Measurements from ENCODE around the gene GJD3.
A peak's percentile ranks its signal among the peaks of the same experiment; 100 is the strongest.
"Not testable (repeated sequence)": the region's sequence is repeated elsewhere in the genome, so short reads cannot be mapped to it uniquely, and the experiment has no call there.

Gene GJD3

DNA sequence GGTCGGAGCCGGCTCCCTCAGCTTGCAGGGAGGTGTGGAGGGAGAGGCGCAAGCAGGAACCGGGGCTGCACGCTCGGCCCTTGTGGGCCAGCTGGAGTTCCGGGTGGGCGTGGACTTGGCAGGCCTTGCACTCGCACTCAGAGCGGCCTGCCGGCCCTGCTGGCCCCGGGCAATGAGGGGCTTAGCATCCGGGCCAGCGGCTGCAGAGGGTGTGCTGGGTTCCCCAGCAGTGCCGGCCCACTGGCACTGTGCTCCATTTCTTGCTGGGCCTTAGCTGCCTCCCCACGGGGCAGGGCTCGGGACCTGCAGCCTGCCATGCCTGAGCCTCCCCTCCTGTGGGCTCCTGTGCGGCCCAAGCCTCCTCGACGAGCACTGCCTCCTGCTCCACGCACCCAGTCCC is 11.2 kb upstream of the GJD3 start:
- not testable (repeated sequence) for H3K27ac Mint-ChIP-seq; H3K4me1 Mint-ChIP-seq; DNase-seq (ENCODE audit: low spot score in 2 of 2); ATAC-seq (ENCODE audit: low read depth); H3K9me3 Mint-ChIP-seq; H3K4me3 Mint-ChIP-seq; H3K27me3 Mint-ChIP-seq; H3K36me3 Mint-ChIP-seq

- peaks cover 1% of the 10 kb centered on the region for H3K9me3 Mint-ChIP-seq
- no peak for DNase-seq (ENCODE audit: low spot score in 2 of 2)
- ATAC-seq (ENCODE audit: low read depth), result no peak
- H3K27me3 Mint-ChIP-seq, result peaks cover 2% of the 10 kb centered on the region
- H3K4me3 Mint-ChIP-seq, result no peak overlapping the region
- no peak overlapping the region for H3K27ac Mint-ChIP-seq
- H3K4me1 Mint-ChIP-seq, result peaks cover 3% of the 10 kb centered on the region
- H3K36me3 Mint-ChIP-seq, result no peaks in the 10 kb centered on the region
Observed at GRCh38 chr17:40374821-40375498, 10.4 kb upstream of the GJD3 start.

DNA sequence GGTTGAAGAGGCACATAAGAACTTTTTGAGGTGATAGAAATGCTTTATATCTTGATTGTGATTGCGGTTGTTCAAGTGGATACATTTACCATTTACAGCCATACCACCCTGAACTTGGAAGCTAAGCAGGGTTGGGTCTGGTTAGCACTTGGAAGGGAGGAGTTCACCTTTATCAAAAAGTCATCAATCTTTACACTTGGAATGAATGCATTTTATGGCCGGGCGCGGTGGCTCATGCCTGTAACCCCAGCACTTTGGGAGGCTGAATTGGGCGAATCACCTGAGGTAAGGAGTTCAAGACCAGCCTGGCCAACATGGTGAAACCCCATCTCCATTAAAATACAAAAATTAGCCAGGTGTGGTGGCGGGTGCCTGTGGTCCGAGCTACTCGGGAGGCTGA is 9.5 kb upstream of the GJD3 start:
- Mint-ChIP-seq H3K9me3 (peaks cover 1% of the 10 kb centered on the region), H3K27me3 (peaks cover 2% of the 10 kb centered on the region), H3K4me1 (peaks cover 3% of the 10 kb centered on the region), H3K27ac (no peak overlapping the region), H3K36me3 (no peaks in the 10 kb centered on the region), H3K4me3 (no peak overlapping the region)
- ATAC-seq (ENCODE audit: low read depth), result no peak
- no peak for DNase-seq (ENCODE audit: low spot score in 2 of 2)

DNA sequence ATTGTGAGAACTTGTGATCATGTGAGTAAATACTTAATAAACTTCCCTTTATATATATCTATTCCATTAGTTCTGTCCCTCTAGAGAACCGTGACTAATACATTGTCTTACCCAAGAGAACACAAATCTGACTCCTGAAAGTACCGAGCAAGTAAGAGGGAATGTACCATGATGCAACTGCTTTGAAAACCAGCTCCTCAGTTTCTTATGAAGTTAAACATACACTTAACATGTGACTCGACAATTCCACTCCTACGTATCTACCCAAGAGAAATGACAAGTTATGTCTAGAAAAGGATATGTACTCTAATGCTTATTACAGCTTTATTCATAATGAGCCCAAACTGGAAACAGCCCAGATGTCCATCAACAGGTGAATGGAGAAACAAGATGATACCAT is 8.8 kb upstream of the GJD3 start:
- Mint-ChIP-seq H3K4me3 (no peak overlapping the region), H3K4me1 (peaks cover 3% of the 10 kb centered on the region), H3K27ac (no peak overlapping the region), H3K27me3 (peaks cover 2% of the 10 kb centered on the region), H3K9me3 (peaks cover 1% of the 10 kb centered on the region), H3K36me3 (no peaks in the 10 kb centered on the region)
- DNase-seq (ENCODE audit: low spot score in 2 of 2) (no peak), ATAC-seq (ENCODE audit: low read depth) (no peak)

DNA sequence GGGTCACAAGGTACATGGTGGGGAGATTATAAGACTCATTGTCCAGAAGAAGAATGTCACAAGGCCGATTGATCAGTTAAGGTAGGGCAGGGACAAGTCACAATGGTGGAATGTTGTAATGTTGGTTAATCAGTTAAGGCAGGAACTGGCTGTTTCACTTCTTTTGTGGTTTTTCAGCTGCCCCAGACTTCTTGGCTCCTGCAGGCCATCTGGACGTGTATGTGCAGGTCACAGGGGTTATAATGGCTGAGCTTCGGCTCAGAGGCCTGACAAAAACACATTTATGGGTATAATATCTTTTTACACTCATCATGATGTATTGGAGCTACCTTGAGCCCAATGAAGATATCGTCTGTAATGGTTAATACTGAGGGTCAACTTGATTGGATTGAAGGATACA is 8.1 kb upstream of the GJD3 start:
- not testable (repeated sequence) for H3K36me3 Mint-ChIP-seq; H3K9me3 Mint-ChIP-seq; ATAC-seq (ENCODE audit: low read depth); H3K4me3 Mint-ChIP-seq; H3K27ac Mint-ChIP-seq; DNase-seq (ENCODE audit: low spot score in 2 of 2); H3K27me3 Mint-ChIP-seq; H3K4me1 Mint-ChIP-seq

DNA sequence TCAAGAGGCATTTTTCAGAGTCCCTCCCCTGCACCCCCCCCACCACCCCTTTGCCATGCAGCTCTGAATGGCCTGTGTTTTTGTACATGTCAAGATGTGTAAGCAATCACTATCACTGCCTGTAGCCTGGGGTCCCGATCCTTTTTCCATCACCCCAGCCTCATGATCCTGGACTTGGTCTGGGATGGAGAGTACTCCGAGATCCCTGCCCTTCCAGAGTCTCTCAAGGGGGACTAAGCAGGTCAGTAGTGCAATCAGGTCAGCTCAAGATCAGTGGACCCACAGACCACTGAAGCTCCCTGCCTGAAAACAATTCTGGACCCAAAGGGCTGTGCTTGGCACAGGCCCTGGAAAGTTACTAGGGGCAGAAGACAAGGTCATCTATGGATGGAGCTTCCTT is 7.5 kb upstream of the GJD3 start:
- no peak overlapping the region for H3K4me3 Mint-ChIP-seq
- no peak overlapping the region for H3K27ac Mint-ChIP-seq
- H3K9me3 Mint-ChIP-seq, result peaks cover 1% of the 10 kb centered on the region
- H3K27me3 Mint-ChIP-seq, result peaks cover 2% of the 10 kb centered on the region
- ATAC-seq (ENCODE audit: low read depth) (no peak), DNase-seq (ENCODE audit: low spot score in 2 of 2) (no peak)
- H3K36me3 Mint-ChIP-seq, result no peaks in the 10 kb centered on the region
- H3K4me1 Mint-ChIP-seq, result peaks cover 3% of the 10 kb centered on the region

DNA sequence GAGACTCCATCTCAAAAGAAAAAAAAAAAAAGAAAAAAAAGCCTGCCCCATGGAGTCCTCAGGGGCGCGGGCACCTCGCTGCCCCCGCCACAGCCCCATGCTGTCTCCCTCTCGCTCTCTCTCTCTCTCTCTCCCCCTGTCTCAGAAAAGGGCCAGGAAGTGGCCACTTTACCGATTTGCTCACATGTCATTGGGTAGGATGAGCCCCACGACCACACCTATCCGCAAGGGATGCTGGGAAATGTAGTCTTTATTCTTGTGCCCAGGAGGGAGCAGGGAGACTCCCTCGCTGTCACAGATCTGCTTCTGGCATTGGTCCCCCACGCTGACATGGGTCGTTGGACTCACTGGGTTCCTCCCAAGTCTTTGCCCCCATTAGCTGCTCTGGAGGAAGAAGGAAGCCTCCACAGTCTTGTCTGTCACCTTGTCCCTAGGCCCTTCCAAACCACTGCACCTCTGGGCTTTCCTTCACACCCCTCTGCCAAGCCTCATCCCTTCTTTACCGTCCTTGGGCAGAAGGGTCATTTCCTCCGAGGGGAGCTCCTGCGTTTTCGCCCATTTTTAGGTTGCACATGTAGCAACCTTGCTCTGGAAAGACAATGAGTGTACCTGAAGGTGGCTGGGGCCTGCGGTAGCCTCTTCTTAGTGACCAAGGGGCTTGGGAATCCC is 6.9 kb upstream of the GJD3 start:
- Mint-ChIP-seq H3K4me1 (peaks cover 3% of the 10 kb centered on the region), H3K27ac (no peak overlapping the region), H3K4me3 (peak overlapping the region; percentile 56), H3K36me3 (no peaks in the 10 kb centered on the region), H3K27me3 (peaks cover 2% of the 10 kb centered on the region), H3K9me3 (peaks cover 1% of the 10 kb centered on the region)
- ATAC-seq (ENCODE audit: low read depth) (peak; percentile 81), DNase-seq (ENCODE audit: low spot score in 2 of 2) (no peak)

GRCh38 chr17:40369923-40370322 is 5.4 kb upstream of the GJD3 start:
- H3K9me3 Mint-ChIP-seq, result peaks cover 1% of the 10 kb centered on the region
- no peak overlapping the region for H3K4me3 Mint-ChIP-seq
- peaks cover 2% of the 10 kb centered on the region for H3K27me3 Mint-ChIP-seq
- H3K27ac Mint-ChIP-seq, result no peak overlapping the region
- ATAC-seq (ENCODE audit: low read depth) (no peak), DNase-seq (ENCODE audit: low spot score in 2 of 2) (no peak)
- H3K4me1 Mint-ChIP-seq, result peaks cover 3% of the 10 kb centered on the region
- H3K36me3 Mint-ChIP-seq, result no peaks in the 10 kb centered on the region

- not testable (repeated sequence) for H3K4me3 Mint-ChIP-seq; ATAC-seq (ENCODE audit: low read depth); DNase-seq (ENCODE audit: low spot score in 2 of 2); H3K4me1 Mint-ChIP-seq; H3K27ac Mint-ChIP-seq; H3K9me3 Mint-ChIP-seq; H3K36me3 Mint-ChIP-seq; H3K27me3 Mint-ChIP-seq
Observed at GRCh38 chr17:40367728-40368127, 3.2 kb upstream of the GJD3 start.

- Mint-ChIP-seq H3K27me3 (peaks cover 2% of the 10 kb centered on the region), H3K4me1 (peaks cover 10% of the 10 kb centered on the region), H3K36me3 (no peaks in the 10 kb centered on the region), H3K4me3 (no peak overlapping the region), H3K9me3 (peaks cover 1% of the 10 kb centered on the region), H3K27ac (no peak overlapping the region)
- no peak for ATAC-seq (ENCODE audit: low read depth)
- no peak for DNase-seq (ENCODE audit: low spot score in 2 of 2)
Observed at GRCh38 chr17:40366861-40367518, 2.5 kb upstream of the GJD3 start.

- ATAC-seq (ENCODE audit: low read depth), result no peak
- DNase-seq (ENCODE audit: low spot score in 2 of 2), result no peak
- peaks cover under 1% of the 10 kb centered on the region for H3K9me3 Mint-ChIP-seq
- H3K27me3 Mint-ChIP-seq, result peaks cover 2% of the 10 kb centered on the region
- H3K36me3 Mint-ChIP-seq, result no peaks in the 10 kb centered on the region
- peaks cover 9% of the 10 kb centered on the region for H3K4me1 Mint-ChIP-seq
- no peak overlapping the region for H3K27ac Mint-ChIP-seq
- no peak overlapping the region for H3K4me3 Mint-ChIP-seq
Observed at GRCh38 chr17:40366076-40366860, 1.7 kb upstream of the GJD3 start.

DNA sequence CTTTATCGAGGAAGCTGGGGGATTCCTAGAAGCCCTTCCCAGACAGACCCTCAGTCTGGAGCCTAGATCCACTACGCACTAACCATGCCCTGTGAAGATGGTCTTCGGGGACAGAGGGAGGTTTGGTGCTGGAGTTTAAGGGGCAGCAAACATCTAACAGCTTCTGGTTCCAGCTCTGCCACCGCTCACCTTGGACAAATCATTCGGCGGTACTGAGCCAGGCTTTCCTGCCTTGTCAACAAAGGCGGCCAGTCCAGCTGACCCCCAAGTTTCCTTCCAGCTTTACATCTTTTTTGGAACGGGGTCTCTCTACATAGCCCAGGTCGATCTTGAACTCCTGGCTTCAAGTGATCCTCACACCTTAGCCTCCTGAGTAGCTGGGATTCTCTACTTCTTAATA is 369 bp upstream of the GJD3 start:
- no peak for ATAC-seq (ENCODE audit: low read depth)
- H3K27me3 Mint-ChIP-seq, result peaks cover 9% of the 10 kb centered on the region
- H3K4me1 Mint-ChIP-seq, result peaks cover 8% of the 10 kb centered on the region
- DNase-seq (ENCODE audit: low spot score in 2 of 2), result no peak
- H3K27ac Mint-ChIP-seq, result no peak overlapping the region
- H3K4me3 Mint-ChIP-seq, result no peak overlapping the region
- H3K9me3 Mint-ChIP-seq, result no peaks in the 10 kb centered on the region
- H3K36me3 Mint-ChIP-seq, result no peaks in the 10 kb centered on the region

GRCh38 chr17:40363111-40363827 is 1.3 kb downstream of the GJD3 start:
- no peaks in the 10 kb centered on the region for H3K9me3 Mint-ChIP-seq
- peaks cover 9% of the 10 kb centered on the region for H3K27me3 Mint-ChIP-seq
- no peaks in the 10 kb centered on the region for H3K36me3 Mint-ChIP-seq
- peaks cover 12% of the 10 kb centered on the region for H3K4me1 Mint-ChIP-seq
- ATAC-seq (ENCODE audit: low read depth) (peak; percentile 38), DNase-seq (ENCODE audit: low spot score in 2 of 2) (peak in 1 of 2 donors; percentile 19)
- no peak overlapping the region for H3K27ac Mint-ChIP-seq
- peak overlapping the region; percentile 83 for H3K4me3 Mint-ChIP-seq
